ENCODE measurements around the gene TANGO6. TPM values are rescaled to one million over a fixed set of nuclear protein-coding genes. Genes with fewer than 3 reads are reported as not detected.
"Not testable (repeated sequence)": the region's sequence is repeated elsewhere in the genome, so short reads cannot be mapped to it uniquely, and the experiment has no call there.

TANGO6 gene
- total and polyA plus RNA-seq, 3 donors from 2014 or later, result 23.1 to 41.3 (median 39.4) TPM

DNA sequence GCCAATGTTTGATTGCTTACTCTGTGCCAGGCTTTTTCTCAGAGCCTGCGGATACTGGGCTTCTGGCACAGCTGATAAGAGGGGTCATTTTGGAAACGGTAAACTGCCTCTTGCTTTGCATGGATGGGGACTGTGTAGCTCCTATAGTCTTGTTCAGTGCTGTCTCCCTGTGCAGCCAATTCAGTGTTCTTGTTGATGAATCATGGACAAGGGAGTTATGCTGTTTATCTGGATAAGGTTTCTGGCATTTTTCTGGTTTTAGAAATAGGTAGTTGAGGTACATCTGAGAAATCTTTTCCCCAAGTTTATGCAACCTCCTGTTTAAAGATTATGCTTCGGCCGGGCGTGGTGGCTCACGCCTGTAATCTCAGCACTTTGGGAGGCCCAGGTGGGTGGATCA is 16.7 kb upstream of the TANGO6 start:
- WGBS, 2 donors, result 85 to 90% methylated on average over 6 of the region's 6 CpGs
- H3K9me3 ChIP-seq, result no peaks in the 10 kb centered on the region
- DNase-seq, result no peak
- no peak overlapping the region for H3K4me3 ChIP-seq
- no peaks in the 10 kb centered on the region for H3K4me1 ChIP-seq
- H3K27me3 ChIP-seq, result no peaks in the 10 kb centered on the region
- intact Hi-C loops (cut with DNase I; ENCODE audit: low total_unique reads), result no loop called here
- H3K36me3 ChIP-seq (ENCODE audit: low read depth, missing control alignments), result no peaks in the 10 kb centered on the region
- no peak overlapping the region for H3K27ac ChIP-seq
- TF ChIP-seq POLR2A (IDR thresholded peaks at IDR 0.05), result no peak
- TF ChIP-seq, protein P1, sequence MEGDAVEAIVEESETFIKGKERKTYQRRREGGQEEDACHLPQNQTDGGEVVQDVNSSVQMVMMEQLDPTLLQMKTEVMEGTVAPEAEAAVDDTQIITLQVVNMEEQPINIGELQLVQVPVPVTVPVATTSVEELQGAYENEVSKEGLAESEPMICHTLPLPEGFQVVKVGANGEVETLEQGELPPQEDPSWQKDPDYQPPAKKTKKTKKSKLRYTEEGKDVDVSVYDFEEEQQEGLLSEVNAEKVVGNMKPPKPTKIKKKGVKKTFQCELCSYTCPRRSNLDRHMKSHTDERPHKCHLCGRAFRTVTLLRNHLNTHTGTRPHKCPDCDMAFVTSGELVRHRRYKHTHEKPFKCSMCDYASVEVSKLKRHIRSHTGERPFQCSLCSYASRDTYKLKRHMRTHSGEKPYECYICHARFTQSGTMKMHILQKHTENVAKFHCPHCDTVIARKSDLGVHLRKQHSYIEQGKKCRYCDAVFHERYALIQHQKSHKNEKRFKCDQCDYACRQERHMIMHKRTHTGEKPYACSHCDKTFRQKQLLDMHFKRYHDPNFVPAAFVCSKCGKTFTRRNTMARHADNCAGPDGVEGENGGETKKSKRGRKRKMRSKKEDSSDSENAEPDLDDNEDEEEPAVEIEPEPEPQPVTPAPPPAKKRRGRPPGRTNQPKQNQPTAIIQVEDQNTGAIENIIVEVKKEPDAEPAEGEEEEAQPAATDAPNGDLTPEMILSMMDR (IDR thresholded peaks at IDR 0.05), result no peak

DNA sequence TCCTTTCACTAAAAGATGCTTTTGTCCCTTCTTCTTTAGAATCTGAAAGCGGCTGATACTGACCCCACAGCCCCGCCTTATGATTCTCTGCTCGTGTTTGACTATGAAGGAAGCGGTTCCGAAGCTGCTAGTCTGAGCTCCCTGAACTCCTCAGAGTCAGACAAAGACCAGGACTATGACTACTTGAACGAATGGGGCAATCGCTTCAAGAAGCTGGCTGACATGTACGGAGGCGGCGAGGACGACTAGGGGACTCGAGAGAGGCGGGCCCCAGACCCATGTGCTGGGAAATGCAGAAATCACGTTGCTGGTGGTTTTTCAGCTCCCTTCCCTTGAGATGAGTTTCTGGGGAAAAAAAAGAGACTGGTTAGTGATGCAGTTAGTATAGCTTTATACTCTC is 10.1 kb upstream of the TANGO6 start:
- H3K9me3 ChIP-seq, result no peaks in the 10 kb centered on the region
- H3K4me3 ChIP-seq, result no peak overlapping the region
- no peaks in the 10 kb centered on the region for H3K27me3 ChIP-seq
- H3K36me3 ChIP-seq (ENCODE audit: low read depth, missing control alignments), result no peaks in the 10 kb centered on the region
- no peak for TF ChIP-seq POLR2A (IDR thresholded peaks at IDR 0.05)
- H3K4me1 ChIP-seq, result no peaks in the 10 kb centered on the region
- no peak for DNase-seq
- no peak overlapping the region for H3K27ac ChIP-seq
- intact Hi-C loops (cut with DNase I; ENCODE audit: low total_unique reads), result no loop called here
- 91 to 94% methylated on average over 14 of the region's 14 CpGs for WGBS, 2 donors

DNA sequence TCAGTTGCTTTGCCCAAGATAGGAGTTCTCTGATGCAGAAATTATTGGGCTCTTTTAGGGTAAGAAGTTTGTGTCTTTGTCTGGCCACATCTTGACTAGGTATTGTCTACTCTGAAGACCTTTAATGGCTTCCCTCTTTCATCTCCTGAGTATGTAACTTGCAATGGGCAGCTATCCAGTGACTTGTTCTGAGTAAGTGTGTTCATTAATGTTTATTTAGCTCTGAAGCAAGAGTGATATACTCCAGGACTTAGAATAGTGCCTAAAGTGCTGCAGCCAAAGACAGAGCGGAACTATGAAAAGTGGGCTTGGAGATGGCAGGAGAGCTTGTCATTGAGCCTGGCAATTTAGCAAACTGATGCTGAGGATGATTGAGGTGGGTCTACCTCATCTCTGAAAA is 8.8 kb upstream of the TANGO6 start:
- Histone ChIP-seq H3K4me3 (no peak overlapping the region), H3K4me1 (no peaks in the 10 kb centered on the region), H3K9me3 (no peaks in the 10 kb centered on the region), H3K27ac (no peak overlapping the region), H3K36me3 (ENCODE audit: low read depth, missing control alignments) (no peaks in the 10 kb centered on the region), H3K27me3 (no peaks in the 10 kb centered on the region)
- intact Hi-C loops (cut with DNase I; ENCODE audit: low total_unique reads), result no loop called here
- TF ChIP-seq, protein P1 (IDR thresholded peaks at IDR 0.05), result no peak
- no peak for TF ChIP-seq POLR2A (IDR thresholded peaks at IDR 0.05)
- no peak for DNase-seq
- WGBS, 2 donors, result 95 to 96% methylated on average over 1 of the region's 1 CpG

DNA sequence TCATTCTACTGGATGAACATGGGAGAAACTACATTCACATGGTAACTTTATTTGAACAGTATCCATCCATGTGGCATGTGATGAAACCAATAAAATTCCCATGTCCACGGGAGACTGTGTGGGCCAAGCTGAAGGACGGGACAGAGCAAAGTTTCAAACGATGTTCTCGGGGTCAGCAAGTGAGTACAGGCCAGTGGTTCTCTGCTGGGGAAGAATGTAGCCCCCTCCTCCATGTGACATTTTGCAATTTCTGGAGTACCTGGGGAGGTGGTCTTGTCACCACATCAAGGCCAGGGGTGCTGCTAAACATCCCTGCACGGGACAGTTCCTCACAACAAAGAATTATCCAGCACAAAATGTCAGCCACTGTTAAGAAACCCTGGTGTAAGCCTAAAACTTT is 7.4 kb upstream of the TANGO6 start:
- TF ChIP-seq POLR2A (IDR thresholded peaks at IDR 0.05), result no peak
- TF ChIP-seq, protein P1 (IDR thresholded peaks at IDR 0.05), result no peak
- Histone ChIP-seq H3K27me3 (no peaks in the 10 kb centered on the region), H3K27ac (no peak overlapping the region), H3K36me3 (ENCODE audit: low read depth, missing control alignments) (no peaks in the 10 kb centered on the region), H3K4me3 (no peak overlapping the region), H3K4me1 (no peaks in the 10 kb centered on the region), H3K9me3 (no peaks in the 10 kb centered on the region)
- no peak for DNase-seq
- WGBS, 2 donors, result 82 to 85% methylated on average over 5 of the region's 5 CpGs
- intact Hi-C loops (cut with DNase I; ENCODE audit: low total_unique reads), result no loop called here

DNA sequence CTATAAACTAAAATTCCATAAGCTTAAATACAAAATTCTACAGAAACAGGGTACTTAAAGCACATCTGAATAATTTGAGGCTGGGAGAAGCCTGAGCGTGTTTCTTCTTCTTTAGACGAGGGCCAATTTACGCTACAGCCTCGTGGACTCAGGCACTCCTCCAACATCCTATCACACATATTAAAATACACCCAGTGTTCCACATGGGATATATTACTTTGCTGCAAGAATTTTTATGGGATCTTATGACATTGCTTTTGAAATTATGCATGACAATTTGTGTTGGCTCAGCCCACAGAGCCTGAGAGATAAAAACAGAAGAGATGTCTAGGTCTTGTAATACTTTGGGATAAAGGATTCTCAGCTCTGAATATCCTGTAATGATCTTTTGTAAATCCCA is 3.5 kb upstream of the TANGO6 start:
- H3K27ac ChIP-seq, result no peak overlapping the region
- intact Hi-C loops (cut with DNase I; ENCODE audit: low total_unique reads), result no loop called here
- 51 to 58% methylated on average over 4 of the region's 4 CpGs for WGBS, 2 donors
- H3K9me3 ChIP-seq, result no peaks in the 10 kb centered on the region
- TF ChIP-seq, protein P1 (IDR thresholded peaks at IDR 0.05), result no peak
- no peak for TF ChIP-seq POLR2A (IDR thresholded peaks at IDR 0.05)
- no peaks in the 10 kb centered on the region for H3K36me3 ChIP-seq (ENCODE audit: low read depth, missing control alignments)
- H3K4me1 ChIP-seq, result no peaks in the 10 kb centered on the region
- H3K27me3 ChIP-seq, result no peaks in the 10 kb centered on the region
- no peak for DNase-seq
- H3K4me3 ChIP-seq, result no peak overlapping the region

DNA sequence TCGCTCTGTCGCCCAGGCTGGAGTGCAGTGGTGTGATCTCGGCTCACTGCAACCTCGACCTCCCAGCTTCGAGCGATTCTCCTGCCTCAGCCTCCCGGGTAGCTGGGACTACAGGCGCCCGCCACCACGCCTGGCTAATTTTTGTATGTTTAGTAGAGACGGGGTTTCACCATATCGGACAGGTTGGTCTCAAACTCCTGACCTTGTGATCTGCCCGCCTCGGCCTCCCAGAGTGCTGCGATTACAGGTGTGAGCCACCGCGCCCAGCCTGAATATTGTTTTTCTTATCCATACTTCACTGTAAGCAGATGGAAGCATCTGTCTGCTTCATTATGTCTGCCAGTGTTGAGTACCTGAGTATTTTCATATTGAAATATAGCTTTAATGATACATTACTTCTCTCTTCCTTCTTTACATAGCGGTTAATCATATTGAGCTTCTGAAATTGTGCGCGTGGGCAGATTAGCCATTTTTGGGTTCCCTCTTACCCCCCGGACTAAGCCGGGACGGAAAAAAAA is 308 bp upstream of the TANGO6 start:
- H3K27me3 ChIP-seq; DNase-seq; H3K9me3 ChIP-seq; intact Hi-C loops (cut with DNase I; ENCODE audit: low total_unique reads); H3K36me3 ChIP-seq (ENCODE audit: low read depth, missing control alignments); H3K4me1 ChIP-seq: not testable (repeated sequence)
- Histone ChIP-seq H3K27ac (peak overlapping the region in 1 of 2 donors; percentile 82), H3K4me3 (peak overlapping the region; percentile 74 to 75)
- WGBS, 2 donors, result 35 to 41% methylated on average over 23 of the region's 23 CpGs
